HG03558 (cell line): ENCODE measurements around the gene RIPOR3.

Source experiments
- ATAC-seq: cut with Tn5 transposase; IDR thresholded peaks from one replicate; pipeline ENCODE4 v1.9.1; 2021; ENCODE audit warnings: moderate number of reproducible peaks; ENCODE audit not compliant: unreplicated experiment; ENCODE audit errors: extremely low read depth

RIPOR3 gene

DNA sequence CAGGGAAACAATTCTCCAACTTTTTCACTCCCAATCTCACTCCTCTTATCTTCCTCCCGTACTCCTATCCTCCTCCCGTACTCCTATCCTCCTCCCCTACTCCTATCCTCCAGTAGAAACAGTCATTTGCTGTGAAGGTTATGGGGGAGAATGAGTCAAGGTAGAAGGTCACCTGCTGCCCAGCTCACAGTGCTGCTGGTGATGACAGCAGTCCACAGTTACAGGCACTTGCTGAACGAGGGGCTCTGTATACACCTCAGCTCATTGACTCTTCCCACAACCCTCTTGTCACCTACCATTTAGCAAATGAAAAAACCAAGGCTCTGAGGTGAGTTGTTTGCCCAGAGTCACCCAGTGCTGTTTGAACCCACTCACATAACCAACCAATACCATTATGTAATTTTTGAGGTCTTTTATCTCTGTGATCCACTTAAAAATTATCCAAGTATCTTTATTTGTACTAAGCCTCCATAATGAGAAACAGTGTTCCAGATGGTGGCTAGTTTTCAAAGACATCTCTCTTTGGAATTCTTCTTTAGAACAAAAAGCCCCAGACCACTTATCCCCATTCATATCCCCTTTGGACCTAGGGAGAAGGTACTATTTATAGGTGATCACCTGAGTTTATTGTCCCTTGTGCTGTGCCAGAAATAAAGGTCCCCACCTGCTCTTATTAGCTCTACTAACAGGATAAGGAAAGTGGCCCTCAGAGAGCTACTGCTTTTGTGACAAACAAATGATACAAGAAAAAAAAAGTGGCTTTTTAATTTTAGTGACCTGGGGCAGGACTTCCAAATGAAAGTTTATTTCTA is 128.0 kb downstream of the RIPOR3 start:
- ATAC-seq, result no peak

DNA sequence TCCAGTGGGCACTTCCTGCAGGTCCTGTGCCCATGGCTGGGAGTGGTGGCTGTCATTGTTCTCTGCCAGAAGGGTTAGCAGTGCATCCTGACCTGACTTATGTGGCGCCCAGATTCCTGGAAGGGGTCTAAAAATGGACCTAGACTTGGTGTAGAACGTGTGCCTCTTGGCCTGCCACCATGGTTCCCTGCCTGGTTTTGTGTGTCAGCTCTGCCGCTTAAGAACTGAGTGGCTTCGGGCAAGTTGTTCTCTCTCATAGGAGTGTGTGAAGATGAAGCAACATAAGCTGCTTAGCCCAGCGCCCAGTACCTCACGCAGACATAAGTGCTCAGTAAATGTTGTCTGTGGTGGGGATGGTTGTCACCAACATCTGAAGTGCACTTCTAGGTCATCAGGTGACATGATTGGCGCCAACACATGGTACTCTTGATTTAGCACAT is 129.1 kb downstream of the RIPOR3 start:
- no peak for ATAC-seq

- no peak for ATAC-seq
These were observed 129.8 kb downstream of the RIPOR3 start for GRCh38 chr20:50561379-50562078.

GRCh38 chr20:50560867-50561266 is 130.5 kb downstream of the RIPOR3 start:
- no peak for ATAC-seq

GRCh38 chr20:50559856-50560638 is 131.3 kb downstream of the RIPOR3 start:
- no peak for ATAC-seq

DNA sequence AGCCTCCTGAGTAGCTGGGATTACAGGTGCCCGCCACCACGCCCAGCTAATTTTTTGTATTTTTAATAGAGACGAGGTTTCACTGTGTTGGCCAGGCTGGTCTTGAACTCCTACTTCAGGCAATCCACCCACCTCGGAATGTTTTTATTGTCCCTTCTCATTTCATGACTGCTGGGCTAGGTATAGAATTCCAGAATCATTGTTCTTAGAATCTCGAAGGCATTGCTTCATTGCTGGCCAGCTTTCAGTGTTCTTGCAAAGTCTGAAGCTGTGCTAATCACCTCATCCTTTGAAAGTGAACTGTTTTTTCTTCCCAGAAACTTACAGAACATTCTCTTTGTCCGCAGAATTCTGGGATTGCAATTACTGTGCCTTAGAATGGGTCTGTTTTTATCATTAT is 132.2 kb downstream of the RIPOR3 start:
- no peak for ATAC-seq

GRCh38 chr20:50558483-50558925 is 132.8 kb downstream of the RIPOR3 start:
- no peak for ATAC-seq

DNA sequence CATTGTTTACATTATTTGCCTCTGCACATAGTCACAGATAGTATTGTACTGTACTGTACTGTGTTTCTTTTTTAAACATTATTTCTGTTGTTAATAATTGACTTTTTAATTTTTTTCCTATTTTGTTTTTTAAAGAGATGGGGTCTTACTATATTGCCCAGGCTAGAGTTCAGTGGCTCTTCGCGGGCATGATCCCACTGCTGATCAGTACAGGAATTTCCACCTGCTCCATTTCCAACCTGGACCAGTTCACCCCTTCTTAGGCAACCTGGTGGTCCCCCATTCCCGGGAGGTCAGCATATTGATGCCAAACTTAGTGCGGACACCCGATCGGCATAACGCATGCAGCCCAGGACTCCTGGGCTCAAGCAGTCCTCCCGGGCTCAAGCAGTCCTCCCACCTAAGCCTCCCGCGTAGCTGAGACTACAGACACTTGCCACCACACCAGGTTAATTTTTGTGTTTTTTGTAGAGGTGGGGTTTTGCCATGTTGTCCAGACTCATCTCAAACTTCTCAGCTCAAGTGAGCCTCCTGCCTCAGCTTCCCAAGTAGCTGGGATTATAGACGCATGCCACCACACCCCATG is 133.7 kb downstream of the RIPOR3 start:
- ATAC-seq, result no peak

GRCh38 chr20:50555662-50556061 is 135.7 kb downstream of the RIPOR3 start:
- no peak for ATAC-seq

DNA sequence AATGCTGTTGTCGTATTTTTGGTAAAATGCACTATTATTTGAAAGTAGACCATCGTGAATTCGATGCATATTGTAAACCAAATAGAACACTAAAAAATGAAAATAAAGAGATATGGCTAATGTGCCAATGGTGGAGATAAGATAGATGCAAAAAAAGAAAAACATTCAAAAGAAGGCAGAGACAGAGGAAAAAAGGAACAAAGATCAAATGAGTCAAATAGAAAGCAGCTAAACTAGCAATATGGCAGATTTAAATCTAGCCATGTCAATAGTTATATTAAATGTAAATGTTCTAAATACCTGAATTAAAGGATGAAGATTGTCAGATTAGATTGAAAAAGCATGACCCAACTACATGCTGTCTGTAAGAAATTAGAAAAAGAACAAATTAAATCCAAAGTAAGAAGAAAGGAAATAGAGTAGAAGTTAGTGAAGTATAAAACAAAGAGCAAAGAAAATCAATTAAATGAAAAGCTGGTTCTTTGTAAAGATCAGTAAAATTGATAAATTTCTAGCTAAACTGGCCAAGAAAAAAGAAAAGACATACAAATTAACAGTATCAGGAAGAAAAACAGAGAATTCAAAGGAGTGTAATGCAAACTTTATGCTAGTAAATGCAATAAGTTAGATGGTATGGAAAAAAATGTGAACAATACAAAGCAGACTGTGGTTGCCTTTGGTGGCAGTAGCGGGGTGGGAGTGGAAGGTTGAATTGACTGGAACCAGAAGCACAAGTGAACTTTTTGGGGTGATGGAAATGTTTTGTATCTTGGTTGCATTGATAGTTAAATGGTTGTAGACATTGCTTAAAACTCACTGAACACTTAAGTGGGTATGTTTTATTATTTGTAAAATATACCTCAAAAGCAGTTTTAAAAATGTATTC is 136.4 kb downstream of the RIPOR3 start:
- no peak for ATAC-seq

- no peak for ATAC-seq
These were observed 138.4 kb downstream of the RIPOR3 start for GRCh38 chr20:50552979-50553378.

DNA sequence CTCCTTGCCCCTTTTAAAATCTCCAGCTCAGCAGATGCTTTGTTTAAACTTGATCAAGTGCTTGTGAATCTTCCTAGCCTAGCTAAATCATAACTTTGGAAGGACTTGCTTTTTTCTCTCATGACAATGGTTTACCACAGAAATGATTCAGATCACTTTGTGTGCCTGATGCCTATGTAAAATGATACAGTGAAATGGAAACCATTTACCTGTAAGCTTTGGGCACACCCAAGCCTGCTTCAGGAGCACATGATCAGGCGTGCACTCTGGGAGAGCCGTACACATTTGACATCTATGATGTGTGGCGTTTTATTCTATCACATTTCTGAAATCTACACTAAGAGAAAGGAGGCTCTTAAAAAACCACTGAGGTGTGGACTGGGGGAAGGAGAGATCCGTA is 140.1 kb downstream of the RIPOR3 start:
- ATAC-seq, result no peak

- ATAC-seq, result no peak
These were observed 140.8 kb downstream of the RIPOR3 start for GRCh38 chr20:50550531-50550930.

- no peak for ATAC-seq
These were observed 142.9 kb downstream of the RIPOR3 start for GRCh38 chr20:50548396-50548795.

- ATAC-seq, result no peak
These were observed 143.4 kb downstream of the RIPOR3 start for GRCh38 chr20:50547964-50548363.

DNA sequence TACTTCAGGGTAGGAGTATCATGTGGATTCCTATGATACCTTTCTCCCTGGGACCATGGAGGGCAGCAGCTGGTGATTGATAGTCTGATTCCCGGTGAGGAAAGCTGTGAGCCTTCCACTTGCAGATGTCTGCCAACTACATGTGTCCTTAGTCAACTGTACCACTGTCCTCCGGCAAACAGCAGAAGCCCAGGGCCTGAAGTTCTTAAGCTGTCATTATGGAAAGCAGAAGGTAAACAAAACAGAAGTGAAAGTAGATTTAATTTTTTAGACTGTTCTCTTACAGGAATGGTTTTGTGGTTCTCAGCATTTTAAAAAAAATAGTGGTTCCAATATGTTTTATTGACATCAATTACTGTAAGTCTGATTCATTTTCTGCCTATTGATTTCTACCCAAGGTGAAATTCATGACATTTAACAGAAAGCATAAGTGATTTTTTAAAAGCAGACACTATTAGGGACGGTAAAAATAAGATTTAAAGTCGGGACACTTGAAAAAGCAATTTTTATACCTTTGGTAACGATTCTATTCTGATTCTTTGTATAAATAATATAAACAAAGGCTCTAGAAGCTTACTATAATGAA is 144.5 kb downstream of the RIPOR3 start:
- no peak for ATAC-seq

DNA sequence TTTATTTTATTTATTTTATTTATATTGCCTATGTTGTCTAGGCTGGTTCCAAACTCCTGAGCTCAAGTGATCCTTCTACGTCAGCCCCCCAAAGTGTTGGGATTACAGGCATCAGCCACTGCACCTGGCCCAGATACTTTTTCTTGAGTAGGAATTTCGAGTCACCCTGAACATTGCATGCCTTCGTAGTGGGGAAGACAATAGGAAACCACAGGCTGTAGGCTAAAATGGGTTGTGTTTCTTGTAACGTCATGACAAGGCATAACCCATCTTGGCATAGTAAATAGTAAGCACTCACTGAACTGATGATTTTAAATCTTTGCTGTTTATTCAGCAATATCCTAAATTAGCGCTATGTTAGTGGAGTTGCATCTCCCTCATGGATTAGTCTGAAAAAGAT is 146.2 kb downstream of the RIPOR3 start:
- no peak for ATAC-seq

DNA sequence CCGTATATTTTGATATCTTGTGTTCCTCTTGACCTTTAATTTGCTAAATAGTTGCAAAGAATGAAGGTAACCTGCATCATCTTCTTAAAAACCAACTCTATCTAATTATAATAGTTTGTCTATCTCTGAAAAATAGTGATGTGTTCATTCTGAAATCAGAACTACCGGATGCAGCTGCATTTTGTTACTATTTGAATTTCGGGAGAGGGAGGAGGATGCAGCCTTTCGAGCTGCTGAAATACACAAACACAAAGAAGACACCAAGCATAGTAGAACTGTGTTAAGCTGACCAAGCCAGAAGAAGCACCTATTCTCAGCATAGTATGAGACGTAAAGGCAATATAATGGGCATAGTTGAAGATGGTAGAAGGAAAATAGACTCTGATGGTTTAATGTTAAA is 148.0 kb downstream of the RIPOR3 start:
- ATAC-seq, result no peak

GRCh38 chr20:50541606-50542041 is 149.7 kb downstream of the RIPOR3 start:
- no peak for ATAC-seq
